GDM1 (cell line): ENCODE data around the gene TAS2R60.
"Not testable (repeated sequence)": the region's sequence is repeated elsewhere in the genome, so short reads cannot be mapped to it uniquely, and the experiment has no call there.

Experiments
- DNase-seq: peaks from one replicate; lab custom pipeline; 2025; lab: John Stamatoyannopoulos, UW

The TAS2R60 gene

GRCh38 chr7:143477501-143478150, 34.4 kb downstream of the TAS2R60 start, which contains the start of gene TAS2R41:
Gene TAS2R41 (plus strand): TSS chr7:143477873. CDS start chr7:143477873, 0 bp downstream.
- DNase-seq = no peak

GRCh38 chr7:143479055-143479766, 36.0 kb downstream of the TAS2R60 start:
- DNase-seq = no peak

- DNase-seq = no peak
These were observed 37.2 kb downstream of the TAS2R60 start for GRCh38 chr7:143480501-143480900.

GRCh38 chr7:143484119-143484518, 40.9 kb downstream of the TAS2R60 start:
- DNase-seq = no peak

- no peak for DNase-seq
These were observed 41.8 kb downstream of the TAS2R60 start for GRCh38 chr7:143485094-143485493.

- DNase-seq = no peak
These were observed 42.2 kb downstream of the TAS2R60 start for GRCh38 chr7:143485500-143485899.

GRCh38 chr7:143486266-143486665, 43.0 kb downstream of the TAS2R60 start:
- DNase-seq = not testable (repeated sequence)

- no peak for DNase-seq
These were observed 43.8 kb downstream of the TAS2R60 start for GRCh38 chr7:143487061-143487460.

- no peak for DNase-seq
These were observed 44.3 kb downstream of the TAS2R60 start for GRCh38 chr7:143487566-143487965.

- DNase-seq = no peak
These were observed 47.6 kb downstream of the TAS2R60 start for GRCh38 chr7:143490717-143491306.

- DNase-seq = no peak
These were observed 48.8 kb downstream of the TAS2R60 start for GRCh38 chr7:143492043-143492471.

GRCh38 chr7:143492799-143493739, 49.8 kb downstream of the TAS2R60 start:
- no peak for DNase-seq

GRCh38 chr7:143493751-143494150, 50.5 kb downstream of the TAS2R60 start:
- no peak for DNase-seq
